GM12872 (cell line): ENCODE measurements around the gene MLANA.

ENCODE experiments used
- CTCF ChIP-seq: IDR thresholded peaks from 3 replicates; pipeline ENCODE4 v1.5.1; 2011; ENCODE audit warnings: low read depth, mild to moderate bottlenecking, low read length, moderate library complexity; ENCODE audit not compliant: insufficient read depth

MLANA gene, protein sequence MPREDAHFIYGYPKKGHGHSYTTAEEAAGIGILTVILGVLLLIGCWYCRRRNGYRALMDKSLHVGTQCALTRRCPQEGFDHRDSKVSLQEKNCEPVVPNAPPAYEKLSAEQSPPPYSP

GRCh38 chr9:5890641-5891040, at the start of gene MLANA:
MLANA (plus strand) TSS chr9:5890889; CDS start chr9:5892475, 1,586 bp downstream.
- no peak for TF ChIP-seq CTCF

DNA sequence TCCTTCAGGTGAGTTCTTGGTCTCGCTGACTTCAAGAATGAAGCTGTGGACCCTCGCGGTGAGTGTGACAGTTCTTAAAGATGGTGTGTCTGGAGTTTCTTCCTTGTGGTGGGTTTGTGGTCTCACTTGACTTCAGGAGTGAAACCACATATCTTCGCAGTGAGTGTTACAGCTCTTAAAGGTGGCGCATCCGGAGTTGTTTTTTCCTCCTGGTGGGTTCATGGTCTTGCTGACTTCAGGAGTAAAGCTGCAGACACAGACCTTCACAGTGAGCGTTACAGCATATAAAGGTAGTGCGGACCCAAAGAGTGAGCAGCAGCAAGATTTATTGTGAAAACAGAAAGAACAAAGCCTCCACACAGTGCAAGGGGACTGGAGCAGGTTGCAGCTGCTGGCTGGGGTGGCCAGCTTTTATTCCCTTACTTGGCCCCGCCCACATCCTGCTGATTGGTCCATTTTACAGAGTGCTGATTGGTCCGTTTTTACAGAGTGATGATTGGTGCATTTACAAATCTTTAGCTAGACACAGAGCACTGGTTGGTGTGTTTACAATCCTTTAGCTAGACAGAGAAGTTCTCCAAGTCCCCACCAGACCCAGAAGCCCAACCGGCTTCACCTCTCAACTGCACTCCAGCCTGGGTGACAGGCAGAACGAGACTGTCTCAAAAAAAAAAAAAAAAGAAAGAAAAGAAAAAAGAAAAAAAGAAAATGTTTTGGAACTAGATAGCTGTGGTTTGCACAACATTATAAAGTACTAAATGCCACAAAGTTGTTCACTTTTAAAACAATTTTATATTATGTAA, 48.7 kb upstream of the MLANA start:
- no peak for TF ChIP-seq CTCF

GRCh38 chr9:5842929-5843793, 47.5 kb upstream of the MLANA start:
- no peak for TF ChIP-seq CTCF

- no peak for TF ChIP-seq CTCF
Observed at GRCh38 chr9:5843794-5844471, 46.8 kb upstream of the MLANA start.

DNA sequence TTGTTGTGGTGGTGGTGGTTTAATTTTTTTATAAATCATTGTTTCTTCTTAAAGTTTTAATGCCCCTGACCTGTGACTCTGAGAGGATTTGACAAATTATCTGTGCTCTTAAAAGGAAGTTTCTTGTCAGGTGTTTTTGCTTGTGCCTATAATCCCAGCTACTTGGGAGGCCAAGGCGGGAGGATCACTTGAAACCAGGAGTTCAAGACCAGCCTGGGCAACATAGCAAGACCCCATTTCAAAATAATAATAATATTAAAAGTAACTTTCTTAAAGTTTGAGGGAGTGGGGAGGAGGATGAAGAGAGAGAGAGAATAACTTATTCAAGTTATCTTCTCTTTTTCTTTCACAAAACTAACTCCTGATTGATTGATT, 45.5 kb upstream of the MLANA start:
- TF ChIP-seq CTCF: no peak

DNA sequence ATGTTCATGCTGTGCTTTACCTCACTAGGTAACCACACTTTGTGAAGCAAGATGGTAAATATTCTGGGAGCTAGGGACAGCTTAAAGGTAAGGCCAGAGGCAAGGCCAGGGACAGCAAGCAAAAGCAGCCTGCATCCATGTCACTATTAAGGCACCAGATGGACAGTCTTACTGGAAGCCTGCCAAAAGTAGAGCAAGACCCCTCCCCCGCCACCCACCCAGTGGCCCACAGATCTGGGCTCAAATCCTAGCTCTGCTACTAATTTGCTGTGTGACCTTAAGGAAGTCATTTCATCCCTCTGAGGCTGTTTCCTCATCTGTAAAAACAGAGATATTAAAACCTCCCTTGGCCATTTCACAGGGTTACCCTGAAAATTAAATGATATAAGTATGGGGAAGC, 44.6 kb upstream of the MLANA start:
- no peak for TF ChIP-seq CTCF

GRCh38 chr9:5846501-5846921, 44.2 kb upstream of the MLANA start:
- TF ChIP-seq CTCF: no peak
